ENCODE measurements around the gene DLL3. TPM values are rescaled to one million over a fixed set of nuclear protein-coding genes. Genes with fewer than 3 reads are reported as not detected.

DLL3 gene
- total RNA-seq, 1 donor from 2014 or later, result 2.7 TPM

DNA sequence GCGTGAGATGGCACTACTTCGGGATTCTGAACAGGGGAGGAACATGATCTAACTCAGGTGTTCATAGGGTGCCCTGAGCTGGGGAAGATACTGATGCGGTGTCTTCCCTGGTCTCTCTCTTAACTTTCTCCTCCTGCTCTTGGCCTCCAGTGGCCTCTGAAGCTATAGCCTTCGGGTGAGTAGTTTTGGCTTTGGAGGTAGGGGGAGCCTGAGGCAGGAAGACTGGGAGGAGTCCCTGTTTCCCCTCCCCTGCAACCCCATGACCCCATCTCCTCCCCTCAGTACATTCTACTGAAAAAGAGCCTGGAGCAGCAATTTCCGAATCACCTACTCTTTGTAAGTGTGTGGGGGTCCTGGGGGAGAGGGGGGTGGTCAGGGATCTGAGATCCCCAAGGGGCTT is 19.7 kb downstream of the DLL3 start:
- H3K27me3 Mint-ChIP-seq, result peaks cover 49% of the 10 kb centered on the region
- no peaks in the 10 kb centered on the region for H3K9me3 Mint-ChIP-seq
- no peak overlapping the region for H3K27ac Mint-ChIP-seq
- TF ChIP-seq, protein P1, sequence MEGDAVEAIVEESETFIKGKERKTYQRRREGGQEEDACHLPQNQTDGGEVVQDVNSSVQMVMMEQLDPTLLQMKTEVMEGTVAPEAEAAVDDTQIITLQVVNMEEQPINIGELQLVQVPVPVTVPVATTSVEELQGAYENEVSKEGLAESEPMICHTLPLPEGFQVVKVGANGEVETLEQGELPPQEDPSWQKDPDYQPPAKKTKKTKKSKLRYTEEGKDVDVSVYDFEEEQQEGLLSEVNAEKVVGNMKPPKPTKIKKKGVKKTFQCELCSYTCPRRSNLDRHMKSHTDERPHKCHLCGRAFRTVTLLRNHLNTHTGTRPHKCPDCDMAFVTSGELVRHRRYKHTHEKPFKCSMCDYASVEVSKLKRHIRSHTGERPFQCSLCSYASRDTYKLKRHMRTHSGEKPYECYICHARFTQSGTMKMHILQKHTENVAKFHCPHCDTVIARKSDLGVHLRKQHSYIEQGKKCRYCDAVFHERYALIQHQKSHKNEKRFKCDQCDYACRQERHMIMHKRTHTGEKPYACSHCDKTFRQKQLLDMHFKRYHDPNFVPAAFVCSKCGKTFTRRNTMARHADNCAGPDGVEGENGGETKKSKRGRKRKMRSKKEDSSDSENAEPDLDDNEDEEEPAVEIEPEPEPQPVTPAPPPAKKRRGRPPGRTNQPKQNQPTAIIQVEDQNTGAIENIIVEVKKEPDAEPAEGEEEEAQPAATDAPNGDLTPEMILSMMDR (conservative IDR thresholded peaks at IDR 0.05), result no peak
- no peak overlapping the region for H3K4me3 Mint-ChIP-seq
- DNase-seq (ENCODE audit: extremely low spot score, unreplicated experiment), result no peak
- peaks cover 3% of the 10 kb centered on the region for H3K36me3 Mint-ChIP-seq
- peaks cover 10% of the 10 kb centered on the region for H3K4me1 Mint-ChIP-seq (ENCODE audit: unreplicated experiment)

DNA sequence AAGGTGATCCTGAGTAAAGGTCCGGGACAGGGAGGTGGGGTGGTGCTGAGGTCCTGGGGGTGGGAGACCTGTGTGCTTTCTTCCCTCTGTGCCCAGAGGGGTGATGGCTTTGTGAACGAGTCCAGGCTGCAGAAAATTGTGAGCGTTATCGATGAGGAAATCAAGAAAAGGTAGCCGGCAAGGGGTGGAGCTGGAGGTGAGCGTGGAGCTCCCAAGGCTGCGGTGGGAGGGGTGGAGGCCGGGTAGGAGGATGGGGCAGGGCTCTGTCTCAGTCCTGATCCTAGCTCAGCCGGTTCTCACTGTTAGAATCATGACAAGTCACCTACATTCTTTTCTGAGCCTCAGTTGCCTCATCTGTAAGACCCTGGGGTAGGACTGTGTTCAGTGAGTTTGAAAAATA is 20.2 kb downstream of the DLL3 start:
- no peak overlapping the region for H3K27ac Mint-ChIP-seq

DNA sequence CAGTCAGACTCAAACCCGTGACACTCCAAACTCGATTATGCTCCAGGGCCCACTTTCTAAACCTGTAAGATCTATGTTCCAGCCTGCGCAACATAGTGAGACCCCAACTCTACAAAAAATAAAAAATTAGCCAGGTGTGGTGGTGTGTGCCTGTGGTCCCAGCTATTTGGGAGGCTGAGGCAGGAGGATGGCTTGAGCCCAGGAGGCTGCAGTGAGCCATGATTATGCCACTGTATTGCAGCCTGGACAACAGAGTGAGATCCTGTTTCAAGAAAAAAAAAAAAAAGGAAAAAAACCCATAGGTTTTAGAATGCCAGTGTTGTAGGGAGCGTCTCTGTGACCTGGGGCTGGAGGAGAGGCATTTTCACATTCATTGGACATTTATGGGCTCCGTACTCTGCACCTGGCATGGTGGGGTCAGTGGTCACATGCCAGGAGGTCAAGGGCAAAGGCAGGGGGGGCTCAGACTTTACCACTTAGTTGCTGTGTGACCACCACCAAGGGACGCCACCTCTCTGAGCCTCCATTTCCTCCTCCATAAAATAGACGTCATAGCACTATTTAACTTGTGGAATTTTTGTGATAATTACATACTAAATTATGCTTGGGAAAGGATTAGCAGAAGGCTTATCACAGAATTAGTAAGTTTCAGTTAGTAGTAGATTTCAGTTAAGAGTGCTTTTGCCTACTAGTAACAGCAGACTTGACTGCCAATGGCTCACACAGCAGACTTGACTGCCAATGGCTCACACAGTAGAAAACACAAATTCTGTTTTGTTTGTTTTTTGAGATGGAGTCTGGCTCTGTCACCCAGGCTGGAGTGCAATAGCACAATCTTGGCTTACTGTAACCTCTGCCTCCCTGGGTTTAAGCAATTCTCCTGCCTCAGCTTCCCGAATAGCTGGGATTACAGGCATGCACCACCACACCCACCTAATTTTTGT is 22.1 kb downstream of the DLL3 start:
- H3K27ac Mint-ChIP-seq, result no peak overlapping the region
- no peaks in the 10 kb centered on the region for H3K9me3 Mint-ChIP-seq
- TF ChIP-seq, protein P1 (conservative IDR thresholded peaks at IDR 0.05), result no peak
- no peak overlapping the region for H3K4me3 Mint-ChIP-seq
- H3K4me1 Mint-ChIP-seq (ENCODE audit: unreplicated experiment), result peaks cover 7% of the 10 kb centered on the region
- H3K36me3 Mint-ChIP-seq, result peaks cover 6% of the 10 kb centered on the region
- DNase-seq (ENCODE audit: extremely low spot score, unreplicated experiment), result no peak
- H3K27me3 Mint-ChIP-seq, result peaks cover 27% of the 10 kb centered on the region

More for the DNA sequence above, 20.2 kb downstream of the DLL3 start:
- no peak for DNase-seq (ENCODE audit: extremely low spot score, unreplicated experiment)
- no peak overlapping the region for H3K4me3 Mint-ChIP-seq
- peaks cover 10% of the 10 kb centered on the region for H3K4me1 Mint-ChIP-seq (ENCODE audit: unreplicated experiment)
- H3K36me3 Mint-ChIP-seq, result peaks cover 3% of the 10 kb centered on the region
- peaks cover 44% of the 10 kb centered on the region for H3K27me3 Mint-ChIP-seq
- H3K9me3 Mint-ChIP-seq, result no peaks in the 10 kb centered on the region
- TF ChIP-seq, protein P1 (conservative IDR thresholded peaks at IDR 0.05), result no peak

DNA sequence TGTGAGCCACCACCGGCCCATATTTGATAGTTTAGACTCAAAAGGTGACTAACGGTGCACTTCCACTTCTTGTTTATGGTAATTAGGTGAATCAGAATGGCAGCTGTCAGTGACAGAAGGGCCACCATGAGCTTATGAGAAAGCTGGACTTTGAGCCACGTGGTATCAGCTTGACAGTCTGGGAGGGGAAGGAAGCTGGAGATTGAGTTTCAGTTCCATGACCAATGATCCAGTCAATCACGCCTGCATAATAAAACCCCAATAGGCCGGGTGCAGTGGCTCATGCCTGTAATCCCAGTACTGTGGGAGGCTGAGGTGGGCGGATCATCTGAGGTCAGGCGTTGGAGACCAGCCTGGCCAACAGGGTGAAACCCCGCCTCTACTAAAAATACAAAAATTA is 25.7 kb downstream of the DLL3 start:
- Mint-ChIP-seq H3K9me3 (no peaks in the 10 kb centered on the region), H3K36me3 (peaks cover 7% of the 10 kb centered on the region), H3K4me3 (no peak overlapping the region), H3K27ac (no peak overlapping the region), H3K4me1 (ENCODE audit: unreplicated experiment) (no peaks in the 10 kb centered on the region), H3K27me3 (no peaks in the 10 kb centered on the region)
- no peak for DNase-seq (ENCODE audit: extremely low spot score, unreplicated experiment)
- TF ChIP-seq, protein P1 (conservative IDR thresholded peaks at IDR 0.05), result no peak

DNA sequence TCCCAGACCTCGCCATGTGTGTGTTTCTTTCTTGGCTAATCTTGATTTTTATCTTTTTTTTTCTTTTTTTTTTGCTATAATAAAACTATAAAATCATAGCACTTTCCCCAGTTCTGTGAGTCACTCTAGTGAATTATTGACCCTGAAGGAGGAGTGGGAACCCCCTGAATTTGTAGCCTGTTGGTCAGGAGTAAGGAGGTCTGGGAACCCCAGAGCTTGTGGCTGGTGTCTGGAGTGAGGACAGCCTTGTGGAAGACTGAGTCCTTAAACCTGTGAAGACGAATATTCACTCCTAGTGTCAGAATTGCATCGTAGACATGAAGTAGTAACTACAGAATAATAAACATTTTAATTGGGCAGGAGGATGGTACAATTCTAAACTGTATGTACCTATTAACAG is 26.5 kb downstream of the DLL3 start:
- no peak overlapping the region for H3K27ac Mint-ChIP-seq
- no peak for DNase-seq (ENCODE audit: extremely low spot score, unreplicated experiment)
- TF ChIP-seq, protein P1 (conservative IDR thresholded peaks at IDR 0.05), result no peak
- no peak overlapping the region for H3K4me3 Mint-ChIP-seq
- peaks cover 7% of the 10 kb centered on the region for H3K36me3 Mint-ChIP-seq
- H3K4me1 Mint-ChIP-seq (ENCODE audit: unreplicated experiment), result no peaks in the 10 kb centered on the region
- H3K9me3 Mint-ChIP-seq, result no peaks in the 10 kb centered on the region
- no peaks in the 10 kb centered on the region for H3K27me3 Mint-ChIP-seq
